Glutamatergic neuron (in vitro differentiated cells): ENCODE results near the gene BTBD9. TPM values are rescaled to one million over a fixed set of nuclear protein-coding genes. Genes with fewer than 3 reads are reported as not detected.

Source experiments
- DNase-seq: peaks from one replicate; pipeline ENCODE4 v3.0.0; 2022
- H3K27ac Mint-ChIP-seq: one replicate; pipeline ENCODE4 v1.8.0; 2020; ENCODE audit warnings: mild to moderate bottlenecking, mixed read lengths, inconsistent platforms; ENCODE audit not compliant: unreplicated experiment
- H3K27me3 Mint-ChIP-seq: one replicate; pipeline ENCODE4 v1.8.0; 2020; ENCODE audit warnings: mild to moderate bottlenecking, moderate library complexity, mixed read lengths, inconsistent platforms; ENCODE audit not compliant: unreplicated experiment
- H3K36me3 Mint-ChIP-seq: one replicate; pipeline ENCODE4 v1.8.0; 2020; ENCODE audit warnings: mild to moderate bottlenecking, mixed read lengths, inconsistent platforms; ENCODE audit not compliant: unreplicated experiment
- H3K4me1 Mint-ChIP-seq: one replicate; pipeline ENCODE4 v1.8.0; 2020; ENCODE audit warnings: mild to moderate bottlenecking, low read depth, mixed read lengths, inconsistent platforms; ENCODE audit not compliant: unreplicated experiment
- H3K4me3 Mint-ChIP-seq: one replicate; pipeline ENCODE4 v1.8.0; 2020; ENCODE audit warnings: mild to moderate bottlenecking, mixed read lengths, inconsistent platforms; ENCODE audit not compliant: unreplicated experiment
- H3K9me3 Mint-ChIP-seq: one replicate; pipeline ENCODE4 v1.8.0; 2020; ENCODE audit warnings: mild to moderate bottlenecking, moderate library complexity, mixed read lengths, inconsistent platforms; ENCODE audit not compliant: unreplicated experiment
- total RNA-seq: library from RNA; stranded (reverse); fragmentation: NEBNext Ultra II Directional; extraction: Animal tissue kit (Norgen Biotek cat#: 25700); gene quantifications from one replicate; pipeline ENCODE4 v1.2.1, GENCODE V29; 2021; ENCODE audit not compliant: unreplicated experiment
- TF ChIP-seq, protein P1 (sequence below): fragments of 200-600 bp; sonication (generic); IDR thresholded peaks from one replicate; pipeline ENCODE4 v1.5.0; 2021; ENCODE audit not compliant: partially characterized antibody, unreplicated experiment

BTBD9 gene
- total RNA-seq, 1 donor from 2014 or later = 18.8 TPM

DNA sequence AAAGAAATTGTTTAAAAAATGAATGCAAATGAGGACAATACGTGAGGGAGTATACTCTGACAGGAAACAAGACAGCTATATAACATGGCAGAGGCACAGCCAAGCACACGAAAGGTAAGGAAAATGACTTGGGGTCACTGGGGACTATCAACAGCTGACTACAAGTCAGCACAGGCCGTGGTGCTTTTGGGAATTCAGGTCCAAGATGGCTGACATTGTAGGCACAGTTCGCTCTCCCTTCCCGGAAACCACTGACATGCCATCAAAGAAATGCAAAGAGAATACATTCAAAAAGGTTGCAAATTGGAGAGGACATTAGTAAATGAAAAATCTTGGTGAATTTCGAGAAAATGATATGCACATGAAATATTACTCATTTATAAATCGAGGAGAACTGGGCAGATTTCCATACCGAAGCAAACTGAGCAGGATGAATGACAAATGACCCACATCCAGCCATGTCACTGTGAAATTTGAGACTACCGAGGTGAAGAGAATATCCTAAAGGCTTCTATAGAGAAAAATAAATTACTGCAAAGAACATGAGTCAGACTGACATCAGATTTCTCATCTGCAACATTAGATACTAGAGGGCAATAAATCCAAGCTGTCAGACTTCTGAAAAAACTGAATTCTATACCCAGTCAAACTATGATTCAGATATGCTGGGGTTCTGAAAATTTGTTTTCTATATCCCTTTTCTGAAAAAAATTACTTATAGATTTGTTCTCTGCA, 391.1 kb downstream of the BTBD9 start:
- peak; percentile 22 for DNase-seq
- Mint-ChIP-seq H3K36me3 (peaks cover 5% of the 10 kb centered on the region), H3K27ac (peak overlapping the region; percentile 1)

DNA sequence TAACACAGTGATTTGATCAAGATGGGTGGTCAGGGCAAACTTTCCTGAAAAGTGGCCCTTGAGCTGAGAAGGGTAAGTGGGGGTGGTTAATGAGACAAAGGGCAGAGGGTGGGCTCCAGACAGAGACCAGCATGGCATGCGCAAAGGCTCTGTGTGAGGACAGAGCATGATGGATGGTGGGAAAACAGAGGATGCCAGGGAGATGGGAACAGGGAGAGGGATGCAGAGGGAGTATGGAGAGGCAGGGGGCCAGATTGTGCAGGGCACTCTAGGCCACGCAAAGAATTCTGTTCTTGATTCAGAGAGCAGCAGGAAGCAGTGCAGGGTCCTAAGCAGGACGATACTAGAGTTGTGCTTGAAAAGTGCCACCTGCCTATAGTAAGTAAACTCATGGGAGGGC, 394.4 kb downstream of the BTBD9 start:
- DNase-seq = no peak
- peaks cover 15% of the 10 kb centered on the region for H3K4me1 Mint-ChIP-seq
- H3K27ac Mint-ChIP-seq = no peak overlapping the region
- H3K9me3 Mint-ChIP-seq = no peaks in the 10 kb centered on the region
- TF ChIP-seq, protein P1, sequence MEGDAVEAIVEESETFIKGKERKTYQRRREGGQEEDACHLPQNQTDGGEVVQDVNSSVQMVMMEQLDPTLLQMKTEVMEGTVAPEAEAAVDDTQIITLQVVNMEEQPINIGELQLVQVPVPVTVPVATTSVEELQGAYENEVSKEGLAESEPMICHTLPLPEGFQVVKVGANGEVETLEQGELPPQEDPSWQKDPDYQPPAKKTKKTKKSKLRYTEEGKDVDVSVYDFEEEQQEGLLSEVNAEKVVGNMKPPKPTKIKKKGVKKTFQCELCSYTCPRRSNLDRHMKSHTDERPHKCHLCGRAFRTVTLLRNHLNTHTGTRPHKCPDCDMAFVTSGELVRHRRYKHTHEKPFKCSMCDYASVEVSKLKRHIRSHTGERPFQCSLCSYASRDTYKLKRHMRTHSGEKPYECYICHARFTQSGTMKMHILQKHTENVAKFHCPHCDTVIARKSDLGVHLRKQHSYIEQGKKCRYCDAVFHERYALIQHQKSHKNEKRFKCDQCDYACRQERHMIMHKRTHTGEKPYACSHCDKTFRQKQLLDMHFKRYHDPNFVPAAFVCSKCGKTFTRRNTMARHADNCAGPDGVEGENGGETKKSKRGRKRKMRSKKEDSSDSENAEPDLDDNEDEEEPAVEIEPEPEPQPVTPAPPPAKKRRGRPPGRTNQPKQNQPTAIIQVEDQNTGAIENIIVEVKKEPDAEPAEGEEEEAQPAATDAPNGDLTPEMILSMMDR = no peak
- no peak overlapping the region for H3K4me3 Mint-ChIP-seq
- H3K36me3 Mint-ChIP-seq = no peaks in the 10 kb centered on the region
- no peaks in the 10 kb centered on the region for H3K27me3 Mint-ChIP-seq

More for the DNA sequence above, 391.1 kb downstream of the BTBD9 start:
- TF ChIP-seq, protein P1 = no peak
- Mint-ChIP-seq H3K4me1 (peaks cover 9% of the 10 kb centered on the region), H3K4me3 (no peak overlapping the region), H3K9me3 (no peaks in the 10 kb centered on the region), H3K27me3 (no peaks in the 10 kb centered on the region)

- DNase-seq = no peak
- H3K9me3 Mint-ChIP-seq = no peaks in the 10 kb centered on the region
- no peak overlapping the region for H3K4me3 Mint-ChIP-seq
- H3K27ac Mint-ChIP-seq = no peak overlapping the region
- TF ChIP-seq, protein P1 = no peak
- peaks cover 15% of the 10 kb centered on the region for H3K4me1 Mint-ChIP-seq
- no peaks in the 10 kb centered on the region for H3K36me3 Mint-ChIP-seq
- no peaks in the 10 kb centered on the region for H3K27me3 Mint-ChIP-seq
Observed at GRCh38 chr6:38244869-38245268, 394.9 kb downstream of the BTBD9 start.

DNA sequence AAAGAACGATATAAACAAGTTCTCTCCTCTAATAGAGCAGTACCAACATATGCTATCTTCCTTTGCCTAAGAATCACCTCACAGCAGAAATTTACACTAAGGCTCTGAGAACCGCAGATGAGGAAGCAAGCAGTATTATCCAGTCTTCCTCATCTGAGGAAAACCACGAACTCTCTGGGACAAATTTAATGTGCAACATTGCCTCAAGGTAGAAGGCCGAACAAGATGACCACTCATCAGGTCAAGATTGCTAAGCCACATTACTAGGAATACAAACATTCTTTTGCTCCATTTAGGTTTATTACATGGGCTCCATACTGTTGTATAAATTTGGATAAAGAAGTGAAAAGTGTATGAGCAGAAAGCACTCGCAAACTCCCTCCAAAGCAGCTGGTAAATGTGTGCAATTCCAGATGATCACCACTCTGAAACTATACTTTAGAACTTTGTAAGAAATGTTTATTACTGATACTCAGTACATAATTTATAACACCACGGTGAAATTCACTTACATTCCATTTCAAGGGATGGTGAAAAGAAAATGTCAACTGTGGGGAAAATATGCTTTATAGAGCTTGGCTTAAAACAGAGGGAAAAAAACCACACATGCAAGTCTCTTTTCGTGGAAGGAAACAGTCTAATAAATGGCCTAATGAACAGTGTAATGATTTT, 398.4 kb downstream of the BTBD9 start:
- no peak for DNase-seq
- no peaks in the 10 kb centered on the region for H3K36me3 Mint-ChIP-seq
- H3K4me3 Mint-ChIP-seq = no peak overlapping the region
- peaks cover 13% of the 10 kb centered on the region for H3K4me1 Mint-ChIP-seq
- no peaks in the 10 kb centered on the region for H3K9me3 Mint-ChIP-seq
- H3K27me3 Mint-ChIP-seq = no peaks in the 10 kb centered on the region
- H3K27ac Mint-ChIP-seq = no peak overlapping the region
- TF ChIP-seq, protein P1 = no peak
